DOHH2 (cell line): ENCODE measurements around the gene MAP3K7CL.

Experiments
- H3F3A ChIP-seq: fragments of 200-600 bp; sonication (generic), shearing (Covaris generic); 2 replicates; pipeline ENCODE4 v1.6.0; 2016; ENCODE audit warnings: antibody characterized with exemption, mild to moderate bottlenecking; ENCODE audit not compliant: control insufficient read depth, insufficient read depth
- H3K27ac ChIP-seq: fragments of 200-600 bp; sonication (generic); 2 replicates; pipeline ENCODE4 v1.5.1; 2014; ENCODE audit warnings: low read depth, mild to moderate bottlenecking, low read length, moderate library complexity
- H3K27me3 ChIP-seq: fragments of 200-600 bp; sonication (generic); 2 replicates; pipeline ENCODE4 v1.6.1; 2014; ENCODE audit warnings: mild to moderate bottlenecking, low read length, mixed read lengths; ENCODE audit not compliant: control insufficient read depth
- H3K36me3 ChIP-seq: fragments of 200-600 bp; sonication (generic); 2 replicates; pipeline ENCODE4 v1.6.1; 2014; ENCODE audit warnings: mild to moderate bottlenecking, low read length, moderate library complexity, mixed read lengths; ENCODE audit not compliant: control insufficient read depth
- H3K4me1 ChIP-seq: fragments of 200-600 bp; sonication (generic); 2 replicates; pipeline ENCODE4 v1.6.1; 2014; ENCODE audit warnings: mild to moderate bottlenecking, low read length, mixed read lengths; ENCODE audit not compliant: control insufficient read depth
- H3K4me2 ChIP-seq: fragments of 200-600 bp; sonication (generic); 2 replicates; pipeline ENCODE4 v1.6.0; 2014; ENCODE audit warnings: mild to moderate bottlenecking, low read length, moderate library complexity
- H3K4me3 ChIP-seq: fragments of 200-600 bp; sonication (generic); 2 replicates; pipeline ENCODE4 v1.5.1; 2014; ENCODE audit warnings: mild to moderate bottlenecking, low read length, mixed read lengths
- H3K79me2 ChIP-seq: fragments of 200-600 bp; sonication (generic); 2 replicates; pipeline ENCODE4 v1.6.1; 2014; ENCODE audit warnings: mild to moderate bottlenecking, low read length, mixed read lengths; ENCODE audit not compliant: control insufficient read depth
- H3K9me2 ChIP-seq: fragments of 200-600 bp; sonication (generic); replicated peaks from 2 replicates; pipeline ENCODE4 v1.6.1; 2014; ENCODE audit warnings: mild to moderate bottlenecking, low read length, mixed read lengths; ENCODE audit not compliant: control insufficient read depth
- H3K9me3 ChIP-seq: fragments of 200-600 bp; sonication (generic); 2 replicates; pipeline ENCODE4 v1.6.1; 2014; ENCODE audit warnings: antibody characterized with exemption, low read length, mixed read lengths; ENCODE audit not compliant: control insufficient read depth, insufficient read depth
- H4K20me1 ChIP-seq: fragments of 200-600 bp; sonication (generic); 2 replicates; pipeline ENCODE4 v1.6.0; 2014; ENCODE audit warnings: low read depth, mild to moderate bottlenecking, antibody characterized with exemption, low read length, moderate library complexity; ENCODE audit not compliant: control insufficient read depth, insufficient read depth
- EZH2phosphoT487 ChIP-seq: fragments of 200-600 bp; sonication (generic); IDR thresholded peaks from 2 replicates; pipeline ENCODE4 v1.6.1; 2017; ENCODE audit warnings: borderline replicate concordance, mild to moderate bottlenecking, antibody characterized with exemption, low read length, moderate library complexity, mixed read lengths
- TF ChIP-seq, protein P1 (sequence below): fragments of 200-600 bp; sonication (generic); IDR thresholded peaks from one replicate; pipeline ENCODE4 v1.5.1; 2014; ENCODE audit warnings: antibody characterized with exemption, mild to moderate bottlenecking, low read depth, low read length; ENCODE audit not compliant: poor library complexity, severe bottlenecking

Gene MAP3K7CL

DNA sequence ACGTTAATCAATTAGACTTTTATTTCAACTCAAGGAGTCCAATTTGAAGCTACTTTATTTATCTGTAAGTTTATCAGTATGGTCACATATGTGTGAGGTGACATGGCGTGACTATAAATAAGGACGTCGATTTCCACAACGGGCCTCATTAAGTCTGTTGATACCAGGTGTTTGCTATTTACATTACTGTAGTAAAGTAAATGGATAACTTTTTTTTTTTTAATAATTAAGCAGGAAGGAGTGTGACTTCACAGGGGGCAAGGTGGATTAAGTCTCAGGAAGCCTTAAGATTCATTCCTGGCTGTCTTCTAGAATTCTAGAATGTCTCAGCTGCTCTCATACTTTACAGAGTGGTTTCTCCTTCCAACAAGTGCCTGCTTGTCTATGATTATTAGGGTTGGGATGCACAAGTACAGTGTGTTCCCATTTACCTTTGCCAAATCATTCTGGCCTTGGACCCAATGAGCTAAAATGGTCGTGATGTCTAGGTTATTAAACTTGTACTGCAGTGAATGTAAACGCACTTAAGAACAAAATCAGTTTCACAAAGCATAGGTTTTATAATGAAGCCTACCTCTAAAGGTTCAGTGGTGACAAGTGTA, 15.5 kb downstream of the MAP3K7CL start:
- H3K4me2 ChIP-seq: no peak overlapping the region
- no peaks in the 10 kb centered on the region for H4K20me1 ChIP-seq
- no peak overlapping the region for H3K4me3 ChIP-seq
- H3K4me1 ChIP-seq: no peaks in the 10 kb centered on the region
- H3K27me3 ChIP-seq: no peaks in the 10 kb centered on the region
- H3K79me2 ChIP-seq: no peaks in the 10 kb centered on the region
- H3K36me3 ChIP-seq: no peaks in the 10 kb centered on the region
- no peak overlapping the region for H3K27ac ChIP-seq
- H3K9me3 ChIP-seq: no peaks in the 10 kb centered on the region
- TF ChIP-seq, protein P1, sequence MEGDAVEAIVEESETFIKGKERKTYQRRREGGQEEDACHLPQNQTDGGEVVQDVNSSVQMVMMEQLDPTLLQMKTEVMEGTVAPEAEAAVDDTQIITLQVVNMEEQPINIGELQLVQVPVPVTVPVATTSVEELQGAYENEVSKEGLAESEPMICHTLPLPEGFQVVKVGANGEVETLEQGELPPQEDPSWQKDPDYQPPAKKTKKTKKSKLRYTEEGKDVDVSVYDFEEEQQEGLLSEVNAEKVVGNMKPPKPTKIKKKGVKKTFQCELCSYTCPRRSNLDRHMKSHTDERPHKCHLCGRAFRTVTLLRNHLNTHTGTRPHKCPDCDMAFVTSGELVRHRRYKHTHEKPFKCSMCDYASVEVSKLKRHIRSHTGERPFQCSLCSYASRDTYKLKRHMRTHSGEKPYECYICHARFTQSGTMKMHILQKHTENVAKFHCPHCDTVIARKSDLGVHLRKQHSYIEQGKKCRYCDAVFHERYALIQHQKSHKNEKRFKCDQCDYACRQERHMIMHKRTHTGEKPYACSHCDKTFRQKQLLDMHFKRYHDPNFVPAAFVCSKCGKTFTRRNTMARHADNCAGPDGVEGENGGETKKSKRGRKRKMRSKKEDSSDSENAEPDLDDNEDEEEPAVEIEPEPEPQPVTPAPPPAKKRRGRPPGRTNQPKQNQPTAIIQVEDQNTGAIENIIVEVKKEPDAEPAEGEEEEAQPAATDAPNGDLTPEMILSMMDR: no peak
- no peak for TF ChIP-seq EZH2phosphoT487
- no peaks in the 10 kb centered on the region for H3F3A ChIP-seq
- no peaks in the 10 kb centered on the region for H3K9me2 ChIP-seq

DNA sequence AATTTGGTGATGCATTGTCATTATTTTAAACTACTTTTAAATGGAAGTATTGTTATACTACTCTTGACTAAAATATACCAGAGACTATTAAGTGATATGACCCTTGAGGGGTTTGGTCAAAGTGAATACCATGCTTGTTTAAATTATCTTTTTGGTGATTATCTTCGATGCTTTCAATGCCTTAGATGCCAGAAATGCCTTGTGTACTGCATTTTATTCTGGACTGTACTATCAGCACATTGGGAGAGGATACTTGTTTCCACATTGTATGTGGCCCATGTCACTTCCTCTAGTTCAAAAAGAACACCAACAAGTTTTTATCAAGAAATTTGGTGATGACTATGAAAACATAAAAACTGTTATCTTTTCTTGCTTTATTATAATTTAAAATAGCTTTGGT, 16.3 kb downstream of the MAP3K7CL start:
- Histone ChIP-seq H3K79me2 (no peaks in the 10 kb centered on the region), H3K27ac (no peak overlapping the region), H4K20me1 (no peaks in the 10 kb centered on the region), H3F3A (no peaks in the 10 kb centered on the region), H3K9me2 (no peaks in the 10 kb centered on the region), H3K4me1 (no peaks in the 10 kb centered on the region), H3K9me3 (no peaks in the 10 kb centered on the region), H3K27me3 (no peaks in the 10 kb centered on the region), H3K36me3 (no peaks in the 10 kb centered on the region), H3K4me2 (no peak overlapping the region), H3K4me3 (no peak overlapping the region)
- no peak for TF ChIP-seq EZH2phosphoT487
- TF ChIP-seq, protein P1: no peak

DNA sequence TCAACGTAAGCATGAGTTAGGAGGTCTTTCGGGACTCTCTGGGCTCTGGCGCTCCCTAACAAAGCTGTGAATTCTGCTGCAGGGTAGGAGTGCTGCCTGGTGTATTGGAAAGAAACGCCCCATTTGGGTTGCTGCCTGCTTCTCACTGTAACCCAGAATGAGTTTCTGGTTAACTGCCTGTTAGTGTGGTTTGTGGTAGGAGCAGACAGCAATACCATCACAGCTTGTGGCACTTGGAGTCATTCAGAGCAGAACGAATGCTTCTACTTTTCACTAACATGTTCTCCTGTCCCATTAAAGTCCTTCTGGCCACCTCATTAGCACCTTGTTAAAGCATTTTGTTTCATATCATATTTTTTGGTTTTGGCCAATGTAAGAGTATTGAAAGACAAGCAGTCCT, 18.1 kb downstream of the MAP3K7CL start:
- Histone ChIP-seq H3K4me1 (no peaks in the 10 kb centered on the region), H3K36me3 (no peaks in the 10 kb centered on the region), H3K4me3 (no peak overlapping the region), H3K9me2 (no peaks in the 10 kb centered on the region), H4K20me1 (no peaks in the 10 kb centered on the region), H3K27me3 (no peaks in the 10 kb centered on the region), H3K4me2 (no peak overlapping the region), H3K9me3 (no peaks in the 10 kb centered on the region), H3F3A (no peaks in the 10 kb centered on the region), H3K27ac (no peak overlapping the region), H3K79me2 (no peaks in the 10 kb centered on the region)
- no peak for TF ChIP-seq EZH2phosphoT487
- TF ChIP-seq, protein P1: no peak
